Measurements from ENCODE around the gene MCOLN3.

GRCh38 chr1:85027242-85027983, 20.9 kb downstream of the MCOLN3 start:
- TF ChIP-seq CTCF (IDR thresholded peaks at IDR 0.05; ENCODE audit: low read length): no peak
- TF ChIP-seq EZH2 (optimal IDR thresholded peaks at IDR 0.05; ENCODE audit: low read depth, low read length): no peak
- no peak for TF ChIP-seq EZH2phosphoT487 (IDR thresholded peaks at IDR 0.05; ENCODE audit: low read length)
